Neural progenitor cell (in vitro differentiated cells): ENCODE results near the gene NBAS. TPM values are rescaled to one million over a fixed set of nuclear protein-coding genes. Genes with fewer than 3 reads are reported as not detected.

Experiments used
- DNase-seq: peaks from one replicate; pipeline ENCODE4 v3.0.0-alpha.2; 2016; ENCODE audit warnings: low spot score
- H2AFZ ChIP-seq: fragments of 200-600 bp; sonication (generic); replicated peaks from 2 replicates; pipeline ENCODE4 v1.6.1; 2016; ENCODE audit warnings: antibody characterized with exemption
- H3F3A ChIP-seq: fragments of 200-600 bp; sonication (generic); 2 replicates; pipeline ENCODE4 v1.6.1; 2016; ENCODE audit warnings: antibody characterized with exemption, low read depth
- H3K27ac ChIP-seq: fragments of 200-600 bp; sonication (generic); 2 replicates; pipeline ENCODE4 v1.5.1; 2016; ENCODE audit warnings: mild to moderate bottlenecking
- H3K27me3 ChIP-seq: fragments of 200-600 bp; sonication (generic); 2 replicates; pipeline ENCODE4 v1.6.1; 2016; ENCODE audit warnings: mild to moderate bottlenecking, moderate library complexity
- H3K36me3 ChIP-seq: fragments of 200-600 bp; sonication (generic); 2 replicates; pipeline ENCODE4 v1.5.1; 2016
- H3K4me1 ChIP-seq: fragments of 200-600 bp; sonication (generic); 2 replicates; pipeline ENCODE4 v1.6.1; 2016; ENCODE audit warnings: mixed run types
- H3K4me2 ChIP-seq: fragments of 200-600 bp; sonication (generic); 2 replicates; pipeline ENCODE4 v1.6.1; 2016
- H3K4me3 ChIP-seq: fragments of 200-600 bp; sonication (generic); 2 replicates; pipeline ENCODE4 v1.5.1; 2016
- H3K79me2 ChIP-seq: fragments of 200-600 bp; sonication (generic); 2 replicates; pipeline ENCODE4 v1.6.1; 2016; ENCODE audit warnings: low read depth
- H3K9ac ChIP-seq: fragments of 200-600 bp; sonication (generic); 2 replicates; pipeline ENCODE4 v1.6.1; 2016
- H3K9me3 ChIP-seq: fragments of 200-600 bp; sonication (generic); 2 replicates; pipeline ENCODE4 v1.5.1; 2016; ENCODE audit warnings: low read depth
- H4K20me1 ChIP-seq: fragments of 200-600 bp; sonication (generic); 2 replicates; pipeline ENCODE4 v1.6.1; 2016; ENCODE audit warnings: low read depth
- H3K27ac Mint-ChIP-seq: 3 replicates; pipeline ENCODE4 v1.8.0; 2021; ENCODE audit warnings: mixed read lengths
- H3K27me3 Mint-ChIP-seq: 2 replicates; pipeline ENCODE4 v1.8.0; 2022; ENCODE audit warnings: low read depth, mild to moderate bottlenecking, inconsistent platforms, moderate library complexity, mixed read lengths; ENCODE audit not compliant: insufficient read depth
- H3K36me3 Mint-ChIP-seq: 3 replicates; pipeline ENCODE4 v1.8.0; 2021; ENCODE audit warnings: mixed read lengths
- H3K4me1 Mint-ChIP-seq: 3 replicates; pipeline ENCODE4 v1.8.0; 2021; ENCODE audit warnings: mixed read lengths
- H3K4me3 Mint-ChIP-seq: 3 replicates; pipeline ENCODE4 v1.8.0; 2021; ENCODE audit warnings: mild to moderate bottlenecking, moderate library complexity, mixed read lengths
- H3K9me3 Mint-ChIP-seq: 3 replicates; pipeline ENCODE4 v1.8.0; 2020; ENCODE audit warnings: mixed read lengths
- CTCF ChIP-seq: fragments of 200-600 bp; sonication (generic); IDR thresholded peaks from 2 replicates; pipeline ENCODE4 v1.5.1; 2017; ENCODE audit warnings: antibody characterized with exemption, mild to moderate bottlenecking
- EZH2 ChIP-seq: fragments of 200-600 bp; sonication (generic); IDR thresholded peaks from 2 replicates; pipeline ENCODE4 v1.6.1; 2017; ENCODE audit warnings: antibody characterized with exemption, mild to moderate bottlenecking, moderate library complexity
- EZH2phosphoT487 ChIP-seq: fragments of 200-600 bp; sonication (generic); IDR thresholded peaks from 2 replicates; pipeline ENCODE4 v1.6.1; 2017; ENCODE audit warnings: antibody characterized with exemption
- total RNA-seq: library from RNA; depleted of rRNA; stranded (reverse); fragments of >200 nt; gene quantifications from 2 replicates; pipeline ENCODE4 v1.2.3, GENCODE V29; 2015; ENCODE audit warnings: low replicate concordance

Gene NBAS
- total RNA-seq, 1 donor from 2014 or later: 58.0 TPM

GRCh38 chr2:15127876-15128275 lies 433.3 kb downstream of the NBAS start:
- Histone ChIP-seq H3K4me3 (no peak overlapping the region), H3K27me3 (no peaks in the 10 kb centered on the region), H3K4me1 (peaks cover 28% of the 10 kb centered on the region), H3F3A (peaks cover 3% of the 10 kb centered on the region), H3K4me2 (no peak overlapping the region), H3K79me2 (no peaks in the 10 kb centered on the region), H3K27ac (no peak overlapping the region), H2AFZ (no peak overlapping the region), H4K20me1 (no peaks in the 10 kb centered on the region), H3K36me3 (no peaks in the 10 kb centered on the region), H3K9me3 (no peaks in the 10 kb centered on the region), H3K9ac (no peak overlapping the region)
- DNase-seq: no peak
- Mint-ChIP-seq H3K4me3 (no peak overlapping the region), H3K27ac (peak overlapping the region; percentile 79), H3K4me1 (peaks cover 31% of the 10 kb centered on the region), H3K27me3 (peaks cover 2% of the 10 kb centered on the region), H3K36me3 (peaks cover 3% of the 10 kb centered on the region), H3K9me3 (peaks cover 14% of the 10 kb centered on the region)
- no peak for TF ChIP-seq EZH2
- TF ChIP-seq EZH2phosphoT487: no peak
- no peak for TF ChIP-seq CTCF

GRCh38 chr2:15127301-15127700 lies 433.8 kb downstream of the NBAS start:
- no peaks in the 10 kb centered on the region for H3K27me3 ChIP-seq
- Mint-ChIP-seq H3K36me3 (peaks cover 6% of the 10 kb centered on the region), H3K27me3 (peaks cover 2% of the 10 kb centered on the region), H3K4me3 (no peak overlapping the region), H3K9me3 (peaks cover 15% of the 10 kb centered on the region), H3K4me1 (peaks cover 31% of the 10 kb centered on the region), H3K27ac (peak overlapping the region; percentile 72)
- DNase-seq: no peak
- no peak overlapping the region for H3K4me3 ChIP-seq
- no peaks in the 10 kb centered on the region for H3K36me3 ChIP-seq
- peaks cover 28% of the 10 kb centered on the region for H3K4me1 ChIP-seq
- H3K9ac ChIP-seq: no peak overlapping the region
- no peak overlapping the region for H3K27ac ChIP-seq
- H2AFZ ChIP-seq: no peak overlapping the region
- peaks cover 3% of the 10 kb centered on the region for H3F3A ChIP-seq
- no peaks in the 10 kb centered on the region for H3K79me2 ChIP-seq
- no peaks in the 10 kb centered on the region for H3K9me3 ChIP-seq
- peak overlapping the region; percentile 31 for H3K4me2 ChIP-seq
- H4K20me1 ChIP-seq: no peaks in the 10 kb centered on the region
- TF ChIP-seq EZH2phosphoT487: no peak
- TF ChIP-seq EZH2: no peak
- no peak for TF ChIP-seq CTCF

GRCh38 chr2:15126373-15126772 lies 434.8 kb downstream of the NBAS start:
- no peak overlapping the region for H3K27ac Mint-ChIP-seq
- H3K4me2 ChIP-seq: no peak overlapping the region
- H3K4me3 ChIP-seq: no peak overlapping the region
- DNase-seq: no peak
- H3K36me3 Mint-ChIP-seq: peaks cover 7% of the 10 kb centered on the region
- H3K9ac ChIP-seq: no peak overlapping the region
- H3K4me3 Mint-ChIP-seq: no peak overlapping the region
- H3K79me2 ChIP-seq: no peaks in the 10 kb centered on the region
- H3K27me3 Mint-ChIP-seq: peaks cover 2% of the 10 kb centered on the region
- TF ChIP-seq EZH2 (no peak), CTCF (no peak), EZH2phosphoT487 (no peak)
- no peaks in the 10 kb centered on the region for H3K27me3 ChIP-seq
- no peak overlapping the region for H2AFZ ChIP-seq
- no peak overlapping the region for H3K27ac ChIP-seq
- no peaks in the 10 kb centered on the region for H3K9me3 ChIP-seq
- peaks cover 28% of the 10 kb centered on the region for H3K4me1 ChIP-seq
- H3K36me3 ChIP-seq: no peaks in the 10 kb centered on the region
- peaks cover 3% of the 10 kb centered on the region for H3F3A ChIP-seq
- H3K4me1 Mint-ChIP-seq: peaks cover 31% of the 10 kb centered on the region
- peaks cover 20% of the 10 kb centered on the region for H3K9me3 Mint-ChIP-seq
- no peaks in the 10 kb centered on the region for H4K20me1 ChIP-seq
